SH-SY5Y (cell line): ENCODE data around the gene ASB2.

Source experiments
- GATA2 ChIP-seq: IDR thresholded peaks from 2 replicates; pipeline ENCODE4 v1.6.1; 2011; ENCODE audit warnings: mild to moderate bottlenecking, low read depth, low read length
- GATA3 ChIP-seq: IDR thresholded peaks from 2 replicates; pipeline ENCODE4 v1.6.1; 2011; ENCODE audit warnings: low read depth, mild to moderate bottlenecking, low read length, moderate library complexity

DNA sequence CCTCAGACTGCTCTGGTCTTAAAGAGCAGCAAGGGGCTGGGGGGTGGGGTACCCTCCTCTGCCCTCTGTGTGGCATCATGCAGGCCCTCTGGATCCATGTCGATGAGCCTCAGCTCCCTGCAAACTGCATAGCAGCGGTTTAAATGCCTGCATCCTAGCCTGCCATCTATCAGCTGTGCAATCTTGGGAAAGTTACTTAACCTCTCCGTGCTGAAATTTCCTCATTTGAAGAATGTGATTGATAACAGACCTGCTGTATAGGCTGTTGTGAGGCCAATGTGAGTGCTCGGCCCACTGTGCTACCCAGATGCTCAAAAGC is 45.4 kb downstream of the ASB2 start:
- TF ChIP-seq GATA3 (no peak), GATA2 (no peak)
